HAP-1 (cell line): ENCODE results near the gene CIT.

Source experiments
- DNase-seq, 2 experiments: peaks; one replicate each; pipeline ENCODE4 v3.0.0-alpha.2; 2016 to 2020; ENCODE audit warnings: low spot score in 2 of 2
- H3K27me3 ChIP-seq: fragments of 250-450 bp; sonication (Bioruptor Pico); 2 replicates; pipeline ENCODE4 v1.5.1; 2020; ENCODE audit warnings: low read depth, mild to moderate bottlenecking, moderate library complexity
- H3K36me3 ChIP-seq: fragments of 250-450 bp; sonication (Bioruptor Pico); replicated peaks from 2 replicates; pipeline ENCODE4 v1.5.1; 2020; ENCODE audit warnings: mild to moderate bottlenecking
- H3K4me1 ChIP-seq: fragments of 250-450 bp; sonication (Bioruptor Pico); 2 replicates; pipeline ENCODE4 v1.5.1; 2020; ENCODE audit warnings: mild to moderate bottlenecking
- H3K4me3 ChIP-seq: fragments of 250-450 bp; sonication (Bioruptor Pico); 2 replicates; pipeline ENCODE4 v1.5.1; 2020; ENCODE audit warnings: mild to moderate bottlenecking, moderate library complexity
- H3K9me3 ChIP-seq: fragments of 250-450 bp; sonication (Bioruptor Pico); 2 replicates; pipeline ENCODE4 v1.5.1; 2020; ENCODE audit warnings: mild to moderate bottlenecking, moderate library complexity
- in situ Hi-C: fragments of 300-500 bp; cut with MboI; formaldehyde crosslinking; loops from 3 replicates; pipeline ENCODE4 v1.14.3; 2020; ENCODE audit warnings: low sequenced_read_pairs, inconsistent platforms, mixed read lengths

The CIT gene

DNA sequence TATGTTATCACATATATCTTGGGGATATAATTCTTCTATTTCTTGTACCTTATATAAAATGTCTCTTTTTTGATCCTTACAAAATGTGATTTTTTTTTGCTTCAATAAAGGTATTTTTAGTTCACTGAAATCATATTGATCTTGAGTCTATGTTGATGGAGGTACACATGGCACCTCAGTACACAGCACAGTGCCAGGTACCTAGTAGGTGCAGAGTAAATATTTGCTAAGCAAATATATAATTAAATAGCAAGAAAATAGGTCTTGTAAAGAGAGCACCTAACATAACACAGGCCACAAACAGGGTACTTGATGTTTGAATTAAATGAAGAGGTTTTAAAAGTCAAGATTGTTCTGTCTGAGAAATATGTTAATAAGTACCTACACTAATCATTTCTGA, 69.7 kb downstream of the CIT start:
- no peaks in the 10 kb centered on the region for H3K4me1 ChIP-seq
- no peak overlapping the region for H3K4me3 ChIP-seq
- peaks cover 4% of the 10 kb centered on the region; the same call in 1 of the 2 replicates for H3K36me3 ChIP-seq
- H3K9me3 ChIP-seq: no peaks in the 10 kb centered on the region
- DNase-seq: no peak
- no peaks in the 10 kb centered on the region for H3K27me3 ChIP-seq
- in situ Hi-C loops: no loop called here

DNA sequence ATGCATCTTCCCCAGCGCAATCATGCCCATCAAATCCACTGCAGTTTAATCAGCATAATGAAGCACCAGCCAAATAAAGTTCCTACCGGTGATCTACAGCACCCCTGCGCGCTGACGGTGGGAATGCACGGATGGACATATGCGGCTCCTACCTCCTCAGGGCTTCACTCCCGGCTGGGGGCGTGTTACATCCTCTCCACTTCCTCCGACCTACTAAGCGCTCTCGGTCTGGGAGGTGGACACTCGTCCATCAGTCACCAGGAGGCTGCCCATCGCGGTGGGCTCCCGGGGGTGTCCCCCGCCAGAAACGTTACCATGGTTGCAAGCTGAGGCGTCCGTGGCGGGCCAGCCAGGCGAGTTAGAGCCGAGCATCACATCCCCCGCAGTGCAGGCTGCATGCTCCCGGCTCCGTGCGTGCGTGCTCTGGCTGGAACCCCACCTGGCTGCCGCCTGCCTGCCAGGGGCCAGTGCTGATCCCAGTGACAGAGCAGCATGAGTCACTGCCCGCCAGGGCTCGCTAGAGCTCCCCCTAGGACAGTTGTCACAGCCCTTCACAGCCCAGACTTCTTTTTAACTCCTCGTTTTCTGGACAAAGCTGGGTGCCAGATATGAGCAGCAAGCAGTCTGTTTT, 73.0 kb downstream of the CIT start:
- no peak overlapping the region for H3K4me3 ChIP-seq
- H3K27me3 ChIP-seq: no peaks in the 10 kb centered on the region
- peak in 1 of 2 experiments; percentile 50 for DNase-seq
- no peaks in the 10 kb centered on the region for H3K9me3 ChIP-seq
- H3K4me1 ChIP-seq: no peaks in the 10 kb centered on the region
- in situ Hi-C loops: no loop called here
- peaks cover 13% of the 10 kb centered on the region; the same call in 1 of the 2 replicates for H3K36me3 ChIP-seq

DNA sequence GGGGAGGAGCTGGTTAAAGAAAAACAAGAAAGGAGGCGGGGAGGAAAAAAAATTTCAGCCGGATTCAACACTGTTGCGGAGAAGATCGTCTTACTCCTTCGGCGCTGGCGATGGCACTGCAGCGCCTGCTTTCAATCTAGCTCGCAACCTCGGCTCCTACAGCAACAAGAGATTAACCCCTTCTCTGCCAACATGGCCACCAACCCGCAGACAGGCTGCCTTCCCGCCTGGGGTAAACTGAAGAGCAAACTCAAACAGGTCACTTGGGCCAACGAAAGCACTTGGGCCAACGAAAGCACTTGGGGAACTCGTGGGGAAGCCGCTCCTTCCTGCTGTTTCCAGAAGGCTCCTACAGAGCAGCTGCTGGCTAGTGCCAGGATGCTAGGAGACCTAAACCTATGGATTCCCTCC, 73.7 kb downstream of the CIT start:
- no peak for DNase-seq
- H3K4me3 ChIP-seq: no peak overlapping the region
- in situ Hi-C loops: no loop called here

DNA sequence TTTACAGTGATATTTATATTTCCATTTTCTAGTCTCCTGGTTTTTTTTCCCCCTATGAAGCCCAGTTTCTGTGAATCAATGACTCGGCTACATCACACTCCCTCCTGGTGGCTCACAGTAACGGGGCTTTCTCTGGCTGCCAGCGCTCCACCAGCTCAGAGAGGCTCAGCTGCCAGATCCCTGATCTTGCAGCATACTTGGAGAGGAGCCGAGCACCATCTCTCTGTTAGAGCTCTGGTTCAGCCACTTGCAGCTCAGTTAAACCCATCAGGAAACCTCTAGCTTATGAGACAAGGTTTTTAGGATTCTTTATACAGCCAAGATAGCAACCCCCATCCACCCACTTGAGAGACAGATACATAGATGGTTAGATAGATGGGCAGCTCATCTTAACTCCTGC, 74.6 kb downstream of the CIT start:
- no peaks in the 10 kb centered on the region for H3K27me3 ChIP-seq
- no peaks in the 10 kb centered on the region for H3K9me3 ChIP-seq
- no peak for DNase-seq
- in situ Hi-C loops: no loop called here
- no peak overlapping the region for H3K4me3 ChIP-seq
- H3K4me1 ChIP-seq: no peaks in the 10 kb centered on the region
- H3K36me3 ChIP-seq: peaks cover 18% of the 10 kb centered on the region; the same call in 1 of the 2 replicates

More for the DNA sequence above, 73.7 kb downstream of the CIT start:
- Histone ChIP-seq H3K27me3 (no peaks in the 10 kb centered on the region), H3K36me3 (peaks cover 16% of the 10 kb centered on the region; the same call in 1 of the 2 replicates), H3K4me1 (no peaks in the 10 kb centered on the region), H3K9me3 (no peaks in the 10 kb centered on the region)

DNA sequence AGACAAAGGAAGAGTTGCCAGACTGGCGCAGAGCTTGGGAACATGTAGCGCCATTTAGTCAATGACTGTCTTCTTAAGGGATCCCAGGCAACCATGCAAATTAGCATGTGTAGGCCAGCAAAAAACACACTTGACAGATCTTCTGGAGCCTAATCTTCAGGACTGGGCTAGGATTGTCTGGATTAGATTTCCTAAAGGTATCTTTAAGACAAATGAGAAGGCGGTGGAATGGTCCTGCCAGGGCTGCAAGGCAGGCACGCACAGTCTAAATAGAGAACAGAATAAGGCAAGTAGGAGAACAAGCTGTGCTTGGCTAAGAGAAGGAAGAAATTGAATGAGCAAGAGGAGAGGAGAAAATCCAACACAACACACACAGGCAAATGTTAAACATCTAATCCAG, 80.0 kb downstream of the CIT start:
- Histone ChIP-seq H3K4me1 (no peaks in the 10 kb centered on the region), H3K36me3 (peaks cover 33% of the 10 kb centered on the region), H3K9me3 (no peaks in the 10 kb centered on the region), H3K4me3 (no peak overlapping the region), H3K27me3 (no peaks in the 10 kb centered on the region)
- in situ Hi-C loops: no loop called here
- DNase-seq: no peak

DNA sequence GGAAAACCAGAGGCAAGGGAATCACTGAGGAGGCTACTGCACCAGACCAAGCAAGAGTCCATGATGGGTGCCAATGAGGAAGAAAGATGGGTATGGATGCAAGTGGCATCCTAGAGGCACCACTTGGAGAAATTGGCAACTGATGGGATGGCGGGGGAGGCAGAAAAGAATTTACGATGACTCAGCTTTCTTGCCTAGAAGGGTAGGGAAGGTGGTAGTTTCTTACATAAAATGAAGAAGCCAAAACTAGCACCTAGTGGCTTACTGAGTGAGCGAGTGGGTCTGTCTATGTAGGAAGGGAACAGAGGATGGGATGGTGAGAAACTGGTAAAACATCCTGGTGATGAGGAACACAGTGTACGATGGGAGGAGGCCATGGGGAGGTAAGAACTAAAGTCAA, 80.8 kb downstream of the CIT start:
- Histone ChIP-seq H3K4me3 (no peak overlapping the region), H3K36me3 (peaks cover 30% of the 10 kb centered on the region), H3K4me1 (no peaks in the 10 kb centered on the region), H3K27me3 (no peaks in the 10 kb centered on the region), H3K9me3 (no peaks in the 10 kb centered on the region)
- in situ Hi-C loops: no loop called here
- DNase-seq: no peak

DNA sequence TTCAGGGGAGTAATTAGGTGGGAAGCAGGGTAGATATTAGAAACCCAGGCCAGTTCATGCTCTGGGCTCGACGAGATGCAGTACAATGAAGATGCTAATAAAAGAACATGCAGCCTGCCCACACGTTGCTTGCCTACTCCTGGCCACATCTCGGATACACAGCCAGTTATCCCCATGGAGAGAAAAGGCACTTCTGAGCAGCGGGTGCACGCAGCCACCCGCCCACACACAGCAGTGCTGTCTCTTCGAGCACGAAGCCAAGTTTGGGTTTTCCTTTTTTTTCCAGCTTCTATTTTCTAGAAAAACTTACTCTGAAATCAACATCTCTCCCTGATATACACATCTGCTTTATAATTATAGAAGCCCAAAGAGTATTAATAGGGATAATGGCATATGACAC, 85.7 kb downstream of the CIT start:
- DNase-seq: no peak
- H3K9me3 ChIP-seq: no peaks in the 10 kb centered on the region
- in situ Hi-C loops: no loop called here

DNA sequence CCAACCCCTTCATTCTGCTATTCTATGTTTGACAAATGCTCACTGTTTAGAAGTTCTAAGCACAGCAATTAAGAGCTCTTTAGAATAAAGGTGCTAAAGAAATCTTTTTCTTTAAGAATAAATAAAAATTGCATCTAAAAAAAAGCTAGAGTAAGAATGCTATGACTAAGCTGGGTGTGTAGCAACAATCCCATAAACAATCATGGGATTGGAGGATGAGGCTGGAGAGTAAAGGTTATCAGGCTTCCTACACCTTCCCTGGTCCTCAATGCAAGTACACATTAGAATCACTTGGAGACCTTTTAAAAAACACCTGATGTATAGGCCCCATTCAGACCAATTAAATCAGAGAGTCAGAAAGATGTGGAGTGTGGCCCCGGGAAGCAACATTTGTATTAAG, 88.3 kb downstream of the CIT start:
- in situ Hi-C loops: no loop called here
- H3K4me3 ChIP-seq: no peak overlapping the region
- DNase-seq: no peak
- no peaks in the 10 kb centered on the region for H3K9me3 ChIP-seq
- H3K27me3 ChIP-seq: no peaks in the 10 kb centered on the region
- peaks cover 9% of the 10 kb centered on the region for H3K4me1 ChIP-seq
- H3K36me3 ChIP-seq: peaks cover 19% of the 10 kb centered on the region

More for the DNA sequence above, 85.7 kb downstream of the CIT start:
- H3K27me3 ChIP-seq: no peaks in the 10 kb centered on the region
- H3K4me1 ChIP-seq: peaks cover 9% of the 10 kb centered on the region
- H3K4me3 ChIP-seq: no peak overlapping the region
- peaks cover 11% of the 10 kb centered on the region for H3K36me3 ChIP-seq

DNA sequence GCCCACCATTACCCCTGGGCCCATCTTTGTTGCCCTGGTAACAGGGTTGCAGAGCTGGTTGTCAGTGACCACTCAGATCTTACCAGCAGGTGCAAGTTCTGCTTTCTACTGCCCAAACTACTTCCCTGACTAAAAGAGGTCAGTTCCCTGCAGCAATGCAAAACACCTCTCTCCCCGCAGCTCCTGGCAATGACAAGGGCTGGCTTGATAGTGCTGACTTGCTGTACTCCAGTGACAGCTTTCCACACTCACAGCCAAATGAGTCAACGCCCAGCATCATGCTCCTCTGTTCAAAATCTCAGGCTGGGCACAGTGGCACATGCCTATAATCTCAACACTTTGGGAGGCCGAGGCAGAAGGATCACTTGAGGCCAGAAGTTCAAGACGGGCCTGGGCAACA, 90.6 kb downstream of the CIT start:
- no peaks in the 10 kb centered on the region for H3K27me3 ChIP-seq
- in situ Hi-C loops: no loop called here
- H3K4me3 ChIP-seq: no peak overlapping the region
- peaks cover 30% of the 10 kb centered on the region for H3K36me3 ChIP-seq
- H3K4me1 ChIP-seq: peaks cover 15% of the 10 kb centered on the region
- DNase-seq: no peak
- no peaks in the 10 kb centered on the region for H3K9me3 ChIP-seq

DNA sequence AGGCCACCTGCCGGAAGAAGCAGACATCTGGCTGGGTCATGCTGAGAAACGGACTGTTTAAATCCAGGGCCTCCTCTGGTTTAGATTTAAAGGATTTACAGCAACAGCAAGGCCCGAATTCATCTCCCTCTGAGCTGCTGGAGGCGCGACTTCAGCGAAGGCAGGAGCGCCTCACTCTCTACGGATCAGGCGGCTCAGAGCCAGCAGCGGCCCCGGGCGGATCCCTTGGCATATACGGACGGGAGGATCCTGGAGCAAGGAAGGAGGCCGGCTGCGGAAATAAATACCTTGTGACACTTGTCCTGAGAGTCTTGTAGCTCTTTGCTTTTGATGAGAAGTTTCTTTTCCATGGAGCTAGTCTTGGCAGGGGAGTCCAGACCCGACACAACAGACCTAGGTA, 92.4 kb downstream of the CIT start:
- DNase-seq: no peak
- no peaks in the 10 kb centered on the region for H3K9me3 ChIP-seq
- H3K27me3 ChIP-seq: no peaks in the 10 kb centered on the region
- no peak overlapping the region for H3K4me3 ChIP-seq
- in situ Hi-C loops: no loop called here
- H3K4me1 ChIP-seq: peaks cover 23% of the 10 kb centered on the region
- H3K36me3 ChIP-seq: peaks cover 30% of the 10 kb centered on the region

DNA sequence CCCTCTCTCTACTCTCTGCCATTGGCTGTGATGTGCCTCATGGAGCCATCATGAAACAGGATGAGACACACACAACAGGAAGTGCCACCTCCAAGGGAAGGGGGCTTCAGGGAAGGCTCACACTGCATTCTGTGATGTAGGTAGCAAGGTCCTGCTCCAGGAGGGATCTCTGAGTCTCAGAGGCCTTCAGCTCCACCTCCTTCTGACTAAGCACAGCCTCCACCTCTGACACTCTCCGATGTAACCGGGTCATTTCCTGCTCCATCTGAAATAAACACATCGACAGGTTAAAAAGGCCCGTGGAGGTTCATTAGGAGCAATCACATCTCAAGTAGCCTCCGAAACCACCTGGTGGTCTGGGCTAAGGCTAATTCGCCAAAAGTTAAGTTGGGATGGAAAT, 93.3 kb downstream of the CIT start:
- in situ Hi-C loops: no loop called here
- Histone ChIP-seq H3K9me3 (no peaks in the 10 kb centered on the region), H3K4me3 (no peak overlapping the region), H3K4me1 (peaks cover 19% of the 10 kb centered on the region), H3K27me3 (no peaks in the 10 kb centered on the region), H3K36me3 (peaks cover 30% of the 10 kb centered on the region)
- no peak for DNase-seq

DNA sequence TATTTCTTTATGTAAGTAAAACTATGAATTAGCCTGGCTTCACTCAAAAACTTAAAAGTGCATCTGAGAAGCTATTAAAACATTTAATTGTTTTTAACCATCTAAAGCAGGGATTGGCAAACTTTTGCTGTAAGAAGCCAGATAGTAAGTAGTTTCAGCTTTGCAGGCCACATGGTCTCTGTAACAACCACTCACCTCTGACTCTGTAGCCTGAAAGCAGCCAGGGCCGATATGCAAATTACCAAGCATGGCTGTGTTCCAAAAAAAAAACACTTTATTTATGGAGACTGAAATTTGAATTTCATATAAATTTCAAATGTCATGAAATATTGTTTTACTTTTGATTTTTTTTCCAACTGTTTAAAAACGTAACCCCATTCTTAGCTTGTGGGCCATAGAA, 95.3 kb downstream of the CIT start:
- Histone ChIP-seq H3K9me3 (no peaks in the 10 kb centered on the region), H3K36me3 (peaks cover 33% of the 10 kb centered on the region), H3K4me3 (no peak overlapping the region), H3K4me1 (peaks cover 14% of the 10 kb centered on the region), H3K27me3 (no peaks in the 10 kb centered on the region)
- DNase-seq: no peak
- in situ Hi-C loops: no loop called here

DNA sequence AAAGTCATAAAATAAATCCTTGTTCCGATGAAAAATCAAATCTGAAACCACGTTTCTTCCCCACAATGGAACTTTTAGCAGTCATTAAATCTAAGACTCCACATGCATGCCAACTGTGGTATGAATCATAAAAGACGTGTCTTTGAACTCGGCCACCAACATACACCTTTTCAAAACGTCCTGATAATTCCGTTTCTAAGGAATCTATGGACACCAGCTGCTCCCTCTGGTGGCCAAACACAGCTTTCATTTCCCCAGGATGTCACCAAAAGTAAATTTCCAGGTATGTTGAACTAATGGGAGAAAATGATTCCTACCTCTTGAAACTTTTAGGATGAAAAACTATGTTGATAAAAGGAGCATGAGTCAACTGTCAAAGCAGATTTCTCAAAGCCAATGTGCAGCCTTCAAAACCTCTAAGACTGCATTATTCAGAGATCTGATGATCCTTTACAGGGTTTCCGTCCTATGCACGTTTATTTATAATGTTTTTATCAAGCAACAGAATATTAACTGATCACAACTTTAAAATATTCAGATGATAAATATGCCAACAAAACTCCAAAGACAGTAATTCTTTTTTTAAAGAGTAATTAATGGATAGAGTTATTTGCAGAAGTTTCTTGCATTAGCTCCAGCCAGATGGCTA, 96.2 kb downstream of the CIT start:
- peak; percentile 52 to 65 for DNase-seq
- Histone ChIP-seq H3K27me3 (no peaks in the 10 kb centered on the region), H3K36me3 (peaks cover 38% of the 10 kb centered on the region), H3K4me1 (peaks cover 14% of the 10 kb centered on the region), H3K4me3 (no peak overlapping the region), H3K9me3 (no peaks in the 10 kb centered on the region)
- in situ Hi-C loops: no loop called here

DNA sequence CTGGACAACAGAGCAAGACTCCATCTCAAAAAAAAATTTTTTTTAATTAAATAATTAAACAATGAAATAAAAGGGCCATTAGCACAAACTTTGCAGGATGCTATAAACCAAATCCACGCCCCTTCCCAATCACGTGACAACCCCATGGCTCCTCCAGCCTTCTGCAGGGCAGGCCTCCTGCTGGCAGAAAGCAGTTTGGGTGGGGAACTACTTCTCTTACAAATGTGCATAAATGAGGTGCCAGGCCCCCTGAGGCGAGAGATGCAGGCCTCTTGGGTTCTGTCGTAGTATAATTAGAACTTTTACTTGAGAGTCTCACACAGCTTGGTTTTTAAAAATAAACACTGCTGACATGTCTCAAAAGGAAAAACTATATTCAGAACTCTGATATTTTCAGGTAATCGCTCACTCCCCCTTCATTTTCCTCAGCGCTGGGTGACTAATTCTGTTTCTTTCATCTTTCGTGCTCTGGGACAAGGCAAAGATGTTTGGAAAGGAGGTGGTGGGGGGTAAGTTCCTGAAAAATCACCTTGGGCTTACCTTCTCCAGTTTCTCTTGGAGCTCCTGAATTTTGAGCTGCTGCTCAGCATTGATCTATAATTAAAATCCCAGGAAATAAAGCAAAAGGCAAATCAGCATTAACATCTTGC, 101.7 kb downstream of the CIT start:
- Histone ChIP-seq H3K36me3 (peaks cover 50% of the 10 kb centered on the region), H3K4me3 (no peak overlapping the region), H3K27me3 (no peaks in the 10 kb centered on the region), H3K9me3 (no peaks in the 10 kb centered on the region), H3K4me1 (no peaks in the 10 kb centered on the region)
- DNase-seq: no peak
- in situ Hi-C loops: no loop called here
